ENCODE data around the gene ATP2A1.

Gene ATP2A1

GRCh38 chr16:28837672-28838557 lies 40.4 kb upstream of the ATP2A1 start:
- H3K9me3 ChIP-seq (replicated peaks in 1 of 11): no peaks in the 10 kb centered on the region
- peaks cover 0 to 34% (median 7%) of the 10 kb centered on the region in 10 experiments; a peak in 9 of 20 replicates for H3K4me1 ChIP-seq
- peaks cover 38 to 100% (median 87%) of the 10 kb centered on the region in 11 experiments; a peak in 21 of 22 replicates for H4K20me1 ChIP-seq
- H3K4me3 ChIP-seq: no peak overlapping the region
- peak overlapping the region in 2 of 11 experiments; percentile 2 to 47; a peak in 2 of 22 replicates for H3K4me2 ChIP-seq
- H3K9ac ChIP-seq: no peak overlapping the region
- H3K27me3 ChIP-seq: no peaks in the 10 kb centered on the region
- no peak for TF ChIP-seq Cebpa-rat (IDR thresholded peaks at IDR 0.05)
- H3K27ac ChIP-seq: no peak overlapping the region
- peaks cover 72 to 97% (median 89%) of the 10 kb centered on the region in 11 experiments for H3K36me3 ChIP-seq

DNA sequence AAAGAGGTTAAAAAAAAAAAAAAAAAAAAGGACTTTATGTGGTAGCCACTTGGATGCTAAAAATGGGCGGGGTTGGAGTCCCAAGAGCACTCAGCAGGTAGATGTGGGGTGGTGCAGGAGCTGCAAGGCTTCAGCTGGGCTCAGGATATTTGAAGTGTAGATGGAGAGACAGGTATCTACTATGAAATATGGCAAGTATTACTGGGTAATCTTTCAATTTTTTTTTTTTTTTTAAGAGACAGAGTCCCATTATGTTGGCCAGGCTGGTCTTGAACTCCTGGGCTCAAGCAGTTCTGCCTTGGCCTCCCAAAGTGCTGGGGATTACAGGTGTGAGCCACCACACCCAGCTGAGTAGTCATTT lies 39.8 kb upstream of the ATP2A1 start:
- H3K4me1 ChIP-seq: peaks cover 0 to 34% (median 7%) of the 10 kb centered on the region in 10 experiments; a peak in 9 of 20 replicates
- H3K27ac ChIP-seq: no peak overlapping the region
- H3K27me3 ChIP-seq: no peaks in the 10 kb centered on the region
- H3K9ac ChIP-seq: 0 out of 22 replicates have a peak overlapping the region, but pooled peaks of 1 of the 11 experiments have one; percentile 33
- no peaks in the 10 kb centered on the region for H3K9me3 ChIP-seq (replicated peaks in 1 of 11)
- H4K20me1 ChIP-seq: peaks cover 32 to 100% (median 87%) of the 10 kb centered on the region in 11 experiments; a peak in 21 of 22 replicates
- H3K4me3 ChIP-seq: no peak overlapping the region
- peaks cover 72 to 97% (median 89%) of the 10 kb centered on the region in 11 experiments for H3K36me3 ChIP-seq
- no peak for TF ChIP-seq Cebpa-rat (IDR thresholded peaks at IDR 0.05)
- peak overlapping the region in 3 of 11 experiments; percentile 43 to 70 (median 47); a peak in 5 of 22 replicates for H3K4me2 ChIP-seq

- H3K27ac ChIP-seq: peak overlapping the region in 2 of 11 experiments; percentile 28 to 53; a peak in 3 of 22 replicates
- TF ChIP-seq Cebpa-rat (IDR thresholded peaks at IDR 0.05): peak in 1 of 11 experiments; percentile 11; a peak in 1 of 22 replicates
- no peaks in the 10 kb centered on the region for H3K9me3 ChIP-seq (replicated peaks in 1 of 11)
- peak overlapping the region in 3 of 11 experiments; percentile 33 to 41 (median 37); a peak in 5 of 22 replicates for H3K9ac ChIP-seq
- H4K20me1 ChIP-seq: peaks cover 26 to 100% (median 87%) of the 10 kb centered on the region in 11 experiments; a peak in 21 of 22 replicates
- peaks cover 72 to 97% (median 89%) of the 10 kb centered on the region in 11 experiments for H3K36me3 ChIP-seq
- H3K4me1 ChIP-seq: peaks cover 0 to 34% (median 9%) of the 10 kb centered on the region in 10 experiments; a peak in 10 of 20 replicates
- H3K27me3 ChIP-seq: no peaks in the 10 kb centered on the region
- peak overlapping the region in 5 of 11 experiments; percentile 11 to 70 (median 43); a peak in 7 of 22 replicates for H3K4me2 ChIP-seq
- H3K4me3 ChIP-seq: no peak overlapping the region
These were observed 39.2 kb upstream of the ATP2A1 start for GRCh38 chr16:28839004-28839639.

GRCh38 chr16:28839899-28840298 lies 38.4 kb upstream of the ATP2A1 start:
- Histone ChIP-seq H4K20me1 (peaks cover 19 to 100% (median 87%) of the 10 kb centered on the region in 11 experiments; a peak in 21 of 22 replicates), H3K4me1 (peaks cover 3 to 41% (median 17%) of the 10 kb centered on the region in 10 experiments), H3K27ac (peak overlapping the region in 8 of 11 experiments; percentile 22 to 53 (median 34); a peak in 15 of 22 replicates), H3K9me3 (replicated peaks in 1 of 11) (no peaks in the 10 kb centered on the region), H3K4me2 (peak overlapping the region in 4 of 11 experiments; percentile 25 to 70 (median 45); a peak in 6 of 22 replicates), H3K9ac (peak overlapping the region in 4 of 11 experiments; percentile 33 to 49 (median 40); a peak in 5 of 22 replicates), H3K27me3 (no peaks in the 10 kb centered on the region), H3K4me3 (no peak overlapping the region), H3K36me3 (peaks cover 72 to 97% (median 89%) of the 10 kb centered on the region in 11 experiments)
- no peak for TF ChIP-seq Cebpa-rat (IDR thresholded peaks at IDR 0.05)

DNA sequence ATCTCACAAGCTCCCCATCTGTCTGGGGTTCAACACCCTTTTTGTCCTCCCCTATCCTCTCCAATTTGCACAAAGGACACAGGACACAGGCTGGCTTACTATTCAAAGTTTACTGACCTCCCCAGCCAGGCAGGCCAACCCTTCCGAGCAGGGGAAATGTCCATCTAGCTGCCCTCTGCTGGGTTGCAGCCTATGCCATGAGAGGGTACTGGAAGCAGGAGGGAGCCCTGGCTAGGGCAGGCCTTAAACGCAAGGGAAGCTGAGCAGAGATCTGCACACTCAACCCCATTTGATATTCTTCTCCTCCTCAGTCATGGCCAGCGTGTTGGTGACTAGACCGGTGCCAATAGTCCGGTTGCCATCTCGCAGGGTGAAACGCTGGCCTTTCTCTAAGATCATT lies 35.6 kb upstream of the ATP2A1 start:
- Histone ChIP-seq H3K4me2 (no peak overlapping the region), H3K9ac (0 out of 22 replicates have a peak overlapping the region, but pooled peaks of 2 of the 11 experiments have one; percentile 10 to 21), H3K27ac (no peak overlapping the region), H4K20me1 (peaks cover 0 to 82% (median 66%) of the 10 kb centered on the region in 11 experiments; a peak in 20 of 22 replicates), H3K27me3 (no peaks in the 10 kb centered on the region), H3K36me3 (peaks cover 44 to 73% (median 64%) of the 10 kb centered on the region in 11 experiments), H3K9me3 (replicated peaks in 1 of 11) (no peaks in the 10 kb centered on the region), H3K4me3 (no peak overlapping the region), H3K4me1 (peaks cover 19 to 57% (median 31%) of the 10 kb centered on the region in 10 experiments)
- no peak for TF ChIP-seq Cebpa-rat (IDR thresholded peaks at IDR 0.05)

- peaks cover 39 to 63% (median 53%) of the 10 kb centered on the region in 11 experiments for H3K36me3 ChIP-seq
- no peaks in the 10 kb centered on the region for H3K27me3 ChIP-seq
- H3K9ac ChIP-seq: peak overlapping the region in 3 of 11 experiments; percentile 3 to 97 (median 19); a peak in 1 of 22 replicates
- no peaks in the 10 kb centered on the region for H3K9me3 ChIP-seq (replicated peaks in 1 of 11)
- peaks cover 0 to 71% (median 56%) of the 10 kb centered on the region in 11 experiments; a peak in 20 of 22 replicates for H4K20me1 ChIP-seq
- TF ChIP-seq Cebpa-rat (IDR thresholded peaks at IDR 0.05): no peak
- H3K4me3 ChIP-seq: no peak overlapping the region
- no peak overlapping the region for H3K27ac ChIP-seq
- H3K4me1 ChIP-seq: peaks cover 28 to 56% (median 39%) of the 10 kb centered on the region in 10 experiments
- H3K4me2 ChIP-seq: no peak overlapping the region
These were observed 34.5 kb upstream of the ATP2A1 start for GRCh38 chr16:28843766-28844165.

GRCh38 chr16:28844226-28844885 lies 33.9 kb upstream of the ATP2A1 start:
- peak overlapping the region in 9 of 10 experiments; percentile 86 to 99 (median 91); a peak in 15 of 20 replicates for H3K4me3 ChIP-seq
- H3K27ac ChIP-seq: no peak overlapping the region
- peaks cover 39 to 57% (median 48%) of the 10 kb centered on the region in 11 experiments for H3K36me3 ChIP-seq
- no peaks in the 10 kb centered on the region for H3K9me3 ChIP-seq (replicated peaks in 1 of 11)
- H3K9ac ChIP-seq: peak overlapping the region in 10 of 11 experiments; percentile 88 to 97 (median 94); a peak in 17 of 22 replicates
- peaks cover 0 to 65% (median 50%) of the 10 kb centered on the region in 11 experiments; a peak in 20 of 22 replicates for H4K20me1 ChIP-seq
- H3K4me1 ChIP-seq: peaks cover 28 to 56% (median 36%) of the 10 kb centered on the region in 10 experiments
- peak overlapping the region; percentile 83 to 98 (median 92) for H3K4me2 ChIP-seq
- TF ChIP-seq Cebpa-rat (IDR thresholded peaks at IDR 0.05): no peak
- no peaks in the 10 kb centered on the region for H3K27me3 ChIP-seq

GRCh38 chr16:28845293-28845692 lies 33.0 kb upstream of the ATP2A1 start:
- Histone ChIP-seq H3K4me2 (peak overlapping the region; percentile 83 to 98 (median 92)), H3K36me3 (peaks cover 39 to 54% (median 48%) of the 10 kb centered on the region in 11 experiments), H3K9me3 (replicated peaks in 1 of 11) (no peaks in the 10 kb centered on the region), H3K27ac (peak overlapping the region; percentile 75 to 95 (median 88); a peak in 21 of 22 replicates), H4K20me1 (peaks cover 0 to 56% (median 40%) of the 10 kb centered on the region in 11 experiments; a peak in 19 of 22 replicates), H3K27me3 (no peaks in the 10 kb centered on the region), H3K4me1 (peaks cover 28 to 47% (median 31%) of the 10 kb centered on the region in 10 experiments), H3K4me3 (peak overlapping the region; percentile 86 to 99 (median 91)), H3K9ac (peak overlapping the region; percentile 88 to 97 (median 93))
- no peak for TF ChIP-seq Cebpa-rat (IDR thresholded peaks at IDR 0.05)

Data from BLaER1 treated with 17β-estradiol and CSF1 and Interleukin-3, amounts not matched to agents 10 nM and 100 nM (cell line).